IPS-NIHi7 (cell line): ENCODE measurements around the gene DYNC1I2.

ENCODE experiments used
- DNase-seq: peaks from one replicate; pipeline ENCODE4 v3.0.0; 2012; ENCODE audit warnings: mixed read lengths; ENCODE audit errors: extremely low spot score

DYNC1I2 gene

DNA sequence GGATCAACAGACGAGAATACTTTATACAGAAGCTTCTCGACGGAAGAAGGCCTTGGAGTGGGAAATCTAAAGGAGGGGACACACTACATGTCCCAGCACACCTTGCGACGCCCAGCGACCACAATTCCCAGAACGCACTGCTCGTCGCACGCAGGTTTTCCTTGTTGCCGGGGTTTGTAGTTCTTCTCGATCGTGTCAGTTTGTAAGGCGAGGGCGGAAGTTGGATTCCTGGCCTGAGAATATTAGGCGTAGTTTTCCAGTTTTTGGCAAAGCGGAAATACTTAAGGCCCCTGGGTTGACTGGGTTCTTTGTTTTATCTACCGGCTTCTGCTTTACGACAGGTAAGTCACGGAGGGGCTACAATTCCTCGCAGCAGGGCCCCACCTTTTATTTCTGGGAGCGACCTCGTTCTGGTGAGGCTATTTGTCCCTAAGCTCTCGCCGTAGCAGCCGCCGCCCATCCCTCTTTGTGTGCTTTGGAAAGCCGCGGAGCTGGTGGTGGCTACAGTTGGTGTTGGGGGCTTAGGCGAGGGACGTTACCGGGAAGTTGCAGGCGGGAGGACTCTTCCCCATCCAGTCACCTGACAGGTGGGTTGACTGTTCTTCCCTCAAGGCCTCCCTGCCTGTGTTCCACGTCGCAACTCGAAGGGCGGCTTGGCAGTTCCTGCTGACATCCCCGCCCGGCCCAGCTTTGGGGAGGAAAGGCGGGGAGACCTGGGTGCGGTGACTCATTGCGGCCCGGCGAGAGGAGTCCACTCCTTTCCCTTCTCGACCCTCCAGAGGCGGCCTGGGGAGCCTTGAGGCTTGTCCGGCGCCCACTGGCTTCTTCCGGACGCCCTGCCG, at the start of gene DYNC1I2:
DYNC1I2 (plus strand) TSS at position 183 of the 842 bp plus-strand sequence. CDS start 2,687 bp downstream, outside the sequence.
- peak; percentile 92 for DNase-seq

- no peak for DNase-seq
Observed at GRCh38 chr2:171651667-171652415, 35.4 kb upstream of the DYNC1I2 start.

GRCh38 chr2:171652416-171652785, 34.9 kb upstream of the DYNC1I2 start:
- no peak for DNase-seq

GRCh38 chr2:171655586-171655985, 31.7 kb upstream of the DYNC1I2 start:
- no peak for DNase-seq

DNA sequence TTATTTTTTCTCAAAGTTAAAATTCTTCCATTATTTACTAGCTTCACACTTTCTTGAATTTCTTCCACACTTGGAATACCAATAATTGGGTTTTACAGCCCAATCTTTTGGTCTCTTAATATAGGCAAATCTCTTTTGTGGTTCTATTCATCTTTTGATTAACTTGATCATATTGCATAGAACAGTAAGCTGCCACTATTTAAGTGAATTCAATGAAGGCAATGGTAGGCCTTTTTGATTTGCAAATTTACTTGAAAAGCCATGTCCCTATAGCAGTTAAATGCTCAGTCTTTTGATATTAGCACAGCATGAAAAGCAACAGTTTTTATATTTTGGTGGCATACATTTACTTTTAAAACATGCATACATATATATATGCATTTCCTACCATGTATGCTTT, 20.2 kb upstream of the DYNC1I2 start:
- DNase-seq: no peak

DNA sequence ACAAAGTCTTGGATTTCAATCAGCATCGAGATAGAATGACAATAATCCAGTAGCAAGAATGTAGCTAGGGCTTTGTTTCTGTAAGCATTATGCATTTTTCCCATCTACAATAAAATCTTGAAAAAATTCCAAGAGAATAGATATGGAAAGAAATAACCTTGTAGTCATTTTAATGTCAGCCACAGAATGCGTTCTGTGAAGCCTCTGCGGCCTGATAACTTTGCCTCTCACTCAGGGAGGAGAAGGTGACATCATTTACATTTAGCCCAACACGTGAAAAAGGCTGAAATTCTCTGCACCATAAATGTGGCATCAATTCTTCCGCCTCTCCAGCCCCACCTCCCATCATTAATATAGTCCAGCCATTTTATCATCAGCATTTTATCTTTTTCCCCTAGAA, 19.1 kb upstream of the DYNC1I2 start:
- DNase-seq: no peak

DNA sequence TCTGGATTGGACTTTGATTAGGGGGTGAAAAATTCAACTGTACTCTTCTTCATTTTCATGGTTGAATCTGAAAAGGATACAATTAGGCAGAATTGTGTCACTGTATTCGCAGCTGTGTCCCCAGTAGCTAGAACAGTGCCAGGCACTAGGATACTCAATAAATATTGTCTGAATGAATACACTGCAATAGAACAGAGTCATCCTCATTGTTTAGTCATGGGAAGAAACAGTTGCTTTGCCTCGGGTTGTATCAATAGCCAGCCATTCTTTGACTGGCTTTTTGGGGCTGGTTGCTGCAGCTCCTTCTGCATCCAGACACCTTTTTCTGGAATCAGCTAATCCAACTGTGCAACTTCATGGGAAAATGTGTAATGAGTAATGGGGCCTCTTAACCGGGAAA, 18.1 kb upstream of the DYNC1I2 start:
- DNase-seq: no peak

GRCh38 chr2:171670655-171671054, 16.6 kb upstream of the DYNC1I2 start:
- DNase-seq: no peak

DNA sequence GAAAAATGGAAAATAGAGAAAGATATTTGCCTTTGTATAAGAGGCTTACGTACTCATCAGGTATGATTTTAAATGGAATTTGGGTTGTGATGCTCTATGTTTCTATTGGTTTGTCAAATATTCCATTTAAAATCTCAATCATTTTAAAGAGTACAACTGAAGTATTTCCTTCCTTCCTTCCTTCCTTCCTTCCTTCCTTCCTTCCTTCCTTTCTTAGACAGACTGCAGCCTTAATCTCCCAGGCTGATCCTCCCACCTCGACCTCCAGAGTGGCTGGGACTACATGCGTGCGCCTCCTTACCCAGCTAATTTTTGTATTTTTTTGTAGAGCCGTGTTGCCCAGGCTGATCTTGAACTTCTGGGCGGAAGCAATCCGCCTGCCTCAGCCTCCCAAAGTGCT, 15.4 kb upstream of the DYNC1I2 start:
- DNase-seq: no peak

DNA sequence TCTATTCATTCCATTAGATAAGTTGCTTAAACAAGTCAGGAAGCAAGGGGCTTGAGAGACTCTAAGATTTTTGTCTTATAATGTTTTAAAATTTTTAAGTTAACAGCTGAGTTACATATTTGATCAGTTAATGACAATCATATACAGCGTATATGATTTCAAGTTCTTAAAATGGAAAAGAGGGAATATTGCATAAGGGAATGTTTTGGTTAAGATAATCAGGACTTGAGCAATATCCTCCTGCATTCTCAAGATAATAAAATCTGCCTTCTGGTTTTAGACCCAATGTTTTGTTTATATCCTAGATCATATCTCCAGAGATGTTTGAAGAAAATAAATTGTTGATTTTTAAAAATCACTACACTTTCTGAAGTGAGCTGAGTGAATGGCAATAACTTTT, 13.4 kb upstream of the DYNC1I2 start:
- no peak for DNase-seq

DNA sequence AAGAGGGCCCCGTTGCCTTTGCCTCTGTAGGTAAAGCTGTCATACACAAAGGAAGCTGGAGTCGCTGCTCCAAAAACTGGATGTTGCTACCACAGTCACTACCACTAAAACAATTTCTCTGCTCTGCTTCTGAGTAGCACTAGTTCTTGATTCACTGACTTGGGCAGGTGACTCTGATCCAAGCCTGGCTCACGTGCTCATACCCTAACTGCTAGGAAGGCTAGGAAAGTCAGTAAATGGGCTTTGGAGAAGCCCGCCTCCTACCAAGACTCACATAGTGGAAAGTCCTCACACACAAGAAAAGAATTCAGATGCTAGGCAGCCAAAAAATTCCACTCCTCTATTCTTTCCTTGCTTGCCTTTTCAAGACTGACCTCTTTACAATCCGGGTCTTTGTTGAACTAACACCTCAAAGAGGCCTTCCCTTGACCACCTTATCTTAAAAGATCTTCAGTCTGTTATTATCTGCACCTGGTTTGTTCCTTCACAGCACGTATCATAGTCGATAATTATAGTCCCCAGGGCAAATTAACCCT, 11.4 kb upstream of the DYNC1I2 start:
- no peak for DNase-seq

DNA sequence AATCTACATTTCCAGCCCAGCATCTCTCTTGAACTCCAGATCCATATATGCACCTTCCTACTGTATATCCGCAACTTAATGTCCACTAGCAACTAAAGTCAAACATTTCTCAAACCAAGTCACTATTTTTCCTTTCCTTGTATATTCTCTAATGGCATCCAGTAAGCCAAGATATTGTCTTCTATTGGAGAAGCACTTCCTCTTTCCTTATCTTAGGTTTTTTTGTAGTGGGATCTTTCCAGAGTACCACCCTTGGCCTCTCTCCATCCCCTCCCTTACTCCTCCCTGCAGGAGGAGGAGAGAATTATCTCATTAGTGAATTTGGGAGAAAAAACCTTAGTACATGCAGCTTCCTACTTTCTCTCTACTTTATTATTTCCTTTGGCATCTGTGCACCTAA, 8.7 kb upstream of the DYNC1I2 start:
- no peak for DNase-seq

DNA sequence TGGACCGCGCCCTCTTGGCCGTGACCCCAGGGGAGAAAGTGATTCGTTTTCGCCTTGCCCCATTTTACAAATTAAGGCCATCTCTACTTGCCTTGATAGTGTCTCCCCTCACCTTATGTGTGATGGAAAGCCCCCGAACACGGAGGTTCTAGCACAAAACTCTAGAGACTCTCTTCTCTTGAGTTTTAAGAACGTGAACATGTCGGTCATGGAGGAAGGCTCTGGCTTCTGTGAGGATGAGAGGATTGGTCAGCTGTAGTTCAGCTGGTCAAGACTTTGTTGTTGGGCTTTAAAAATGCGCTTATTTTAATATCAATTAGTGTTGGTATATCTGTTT, 828 bp downstream of the DYNC1I2 start:
- DNase-seq: no peak

DNA sequence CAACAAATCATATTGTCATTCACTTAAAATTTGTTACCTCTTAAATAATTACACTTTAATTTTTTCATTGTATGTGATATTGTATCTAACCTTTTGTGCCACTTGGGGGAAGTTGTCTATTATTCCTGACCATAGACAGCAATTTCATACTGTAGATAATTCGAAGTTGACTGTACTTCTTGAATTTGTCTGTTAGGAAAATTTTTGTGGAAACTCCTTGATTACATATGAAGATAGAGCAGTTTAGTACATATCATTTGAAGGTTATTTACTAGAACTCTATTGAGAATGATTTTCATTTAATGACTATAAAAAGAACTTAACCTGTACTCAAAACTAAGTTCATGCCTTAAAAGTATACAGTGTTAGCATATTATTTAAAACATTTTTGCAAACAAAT, 5.1 kb downstream of the DYNC1I2 start:
- DNase-seq: no peak

DNA sequence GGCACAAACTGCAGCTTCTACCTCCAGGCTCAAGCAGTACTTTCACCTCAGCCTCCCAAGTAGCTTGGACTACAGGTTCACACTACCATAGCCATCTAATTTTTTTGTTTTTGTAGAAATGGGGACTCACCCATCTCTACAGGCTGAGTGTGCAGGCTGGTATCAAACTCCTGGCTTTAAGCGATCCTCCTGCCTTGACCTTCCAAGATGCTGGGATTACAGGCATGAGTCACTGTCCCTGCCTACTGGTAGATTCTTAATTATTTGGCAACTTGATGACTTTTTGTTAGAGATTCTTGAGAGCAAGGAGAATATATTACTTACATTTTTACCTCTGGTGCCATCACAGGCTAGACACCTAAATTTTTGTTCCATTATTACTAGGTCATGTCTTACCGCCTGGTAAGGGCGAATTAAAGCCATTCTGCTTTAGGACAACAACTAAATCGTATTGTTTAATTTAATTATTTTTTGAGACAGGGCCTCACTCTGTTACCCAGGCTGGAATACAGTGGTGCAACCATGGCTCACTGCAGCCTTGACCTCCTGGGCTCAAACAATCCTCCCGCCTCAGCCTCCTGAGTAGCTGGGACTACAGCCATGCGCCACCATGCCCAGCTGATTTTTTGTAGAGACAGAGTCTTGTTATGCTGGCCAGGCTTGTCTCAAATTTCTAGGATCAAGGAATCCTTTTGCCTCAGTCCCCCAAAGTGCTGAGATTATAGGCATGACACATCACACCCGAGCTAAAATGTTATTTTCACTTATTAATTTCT, 15.7 kb downstream of the DYNC1I2 start:
- DNase-seq: no peak

DNA sequence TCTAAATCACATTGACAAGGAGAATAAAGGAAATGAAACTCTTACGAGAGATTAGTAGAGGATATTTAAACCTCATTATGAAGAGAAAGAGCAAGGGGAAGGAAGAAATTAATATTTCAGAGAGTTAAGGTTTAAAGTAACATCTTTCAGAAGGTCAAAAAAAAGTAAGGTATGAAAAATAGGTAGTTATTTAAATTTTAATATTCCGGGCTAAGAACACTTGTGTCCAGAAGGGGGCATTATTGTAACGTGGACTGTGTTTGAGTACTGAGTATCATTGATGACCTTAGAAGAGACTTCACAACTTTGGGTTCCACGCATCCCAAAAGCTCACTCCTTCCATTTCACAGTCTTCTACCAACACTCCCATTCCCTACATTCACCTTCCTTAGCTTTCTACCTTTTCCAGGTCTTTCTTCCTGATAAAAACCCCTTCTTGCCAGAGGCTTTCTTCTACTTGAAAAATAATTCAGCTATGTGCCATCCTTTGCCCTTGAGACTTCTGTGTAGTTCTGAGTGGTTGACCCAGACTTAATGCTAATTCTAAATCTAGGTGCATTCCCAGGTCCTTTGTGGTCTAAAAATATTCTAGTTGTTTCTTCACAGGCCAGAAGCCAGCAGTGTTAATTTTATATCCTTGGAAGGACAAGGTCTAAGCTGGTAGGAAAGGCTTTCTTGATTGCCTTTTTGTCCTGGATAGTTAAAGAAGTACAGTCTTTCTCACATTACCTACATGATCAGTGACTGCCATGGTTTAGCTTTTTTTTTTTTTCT, 16.5 kb downstream of the DYNC1I2 start:
- DNase-seq: peak; percentile 24

DNA sequence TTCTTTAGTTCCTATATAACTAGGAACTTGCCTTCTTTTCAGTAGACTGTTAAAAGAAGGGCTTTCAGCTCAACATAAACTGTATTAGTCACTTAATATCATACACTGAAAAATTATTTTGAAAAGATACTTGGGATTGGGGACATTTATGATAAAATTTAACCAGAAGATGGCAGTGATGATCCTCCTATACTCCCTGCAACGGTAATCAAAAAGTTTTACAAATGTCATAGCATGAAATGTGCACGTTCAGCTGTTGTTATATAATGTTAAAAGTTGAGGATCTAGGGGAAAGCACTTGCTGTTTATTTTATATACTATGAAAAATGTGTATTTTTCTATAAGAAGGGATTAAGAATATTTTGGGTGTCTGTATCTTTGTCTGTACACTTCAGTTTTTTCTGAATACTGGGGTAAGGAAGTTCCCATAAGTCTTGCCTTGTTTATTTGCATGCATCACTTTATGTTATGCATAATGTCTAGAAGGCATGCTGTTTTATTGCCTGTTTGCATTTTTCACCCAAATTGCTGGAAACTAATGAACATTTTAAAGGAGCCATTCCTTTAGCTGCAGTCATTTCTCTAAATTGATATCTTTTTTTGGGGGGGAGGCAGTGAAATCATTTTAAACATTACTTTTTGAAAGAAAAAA, 19.0 kb downstream of the DYNC1I2 start:
- no peak for DNase-seq

DNA sequence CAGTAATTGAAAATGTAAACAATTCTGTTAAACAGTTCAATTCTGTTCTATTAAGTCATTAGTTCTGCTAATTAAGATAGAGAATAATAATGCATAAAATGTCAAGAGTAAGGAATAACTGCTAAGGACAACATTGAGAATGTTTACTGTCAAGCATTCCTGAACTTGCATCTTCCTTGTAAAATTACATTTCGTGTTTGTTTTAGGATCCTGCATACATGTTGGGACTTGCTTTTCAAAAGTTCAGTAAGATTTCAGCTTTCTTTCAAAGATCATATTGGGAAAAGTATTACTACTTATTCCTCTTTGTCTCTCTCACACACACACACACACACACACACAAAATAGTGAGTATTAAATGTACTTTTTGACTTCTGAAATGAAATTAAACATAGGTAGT, 20.5 kb downstream of the DYNC1I2 start:
- DNase-seq: no peak

DNA sequence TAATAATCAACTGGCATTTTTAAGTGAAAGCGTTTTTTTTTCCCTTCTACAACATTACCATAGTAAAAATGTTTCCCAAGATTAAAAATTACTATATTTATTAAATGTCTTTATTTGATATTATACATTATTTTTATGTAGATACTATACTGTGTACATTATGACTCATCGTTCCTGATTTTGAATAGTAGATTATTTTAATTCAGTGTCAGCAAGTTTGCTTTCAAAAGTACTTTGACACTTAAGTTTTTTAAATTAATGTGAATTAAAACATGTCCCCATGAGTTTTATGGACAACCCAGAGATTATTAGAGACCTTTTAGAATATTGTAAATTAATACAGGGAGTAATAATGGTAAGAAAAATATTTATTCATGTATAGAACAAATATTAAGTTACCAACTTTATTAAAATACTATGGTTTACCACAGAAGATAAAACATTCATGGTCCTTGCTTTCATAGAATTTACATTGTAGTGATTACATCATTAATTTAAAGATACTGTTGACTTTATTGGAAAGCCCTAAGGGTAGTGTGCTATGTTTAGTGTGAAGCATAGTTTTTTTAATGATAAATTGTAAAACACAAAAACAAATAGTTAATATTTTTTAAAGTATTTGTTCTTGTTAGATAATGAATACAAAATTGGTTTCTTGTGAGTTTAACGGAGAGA, 21.9 kb downstream of the DYNC1I2 start:
- DNase-seq: no peak

DNA sequence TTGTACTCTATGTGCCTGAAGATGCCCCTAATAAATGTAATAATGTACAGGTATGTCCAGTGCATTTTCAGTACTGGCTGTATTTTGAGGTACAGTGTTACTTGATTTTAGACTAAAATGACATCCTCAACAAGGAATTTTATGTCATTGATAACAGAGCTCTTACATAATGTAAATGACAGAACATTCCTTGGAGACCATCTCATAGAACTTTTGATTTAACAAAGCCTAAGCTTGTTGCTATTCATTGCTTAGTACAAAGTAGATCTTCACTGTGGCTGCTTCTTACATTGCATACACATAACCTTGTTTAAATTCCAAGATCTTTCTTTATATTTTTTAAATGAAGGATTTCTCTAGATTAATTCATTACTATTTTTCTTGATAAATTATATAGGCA, 24.1 kb downstream of the DYNC1I2 start:
- DNase-seq: no peak
